GM21526 (cell line): ENCODE results near the gene HOXD1.

ENCODE experiments used
- ATAC-seq: cut with Tn5 transposase; IDR thresholded peaks from one replicate; pipeline ENCODE4 v1.9.1; 2021; ENCODE audit warnings: moderate library complexity; ENCODE audit not compliant: unreplicated experiment, low FRiP score

HOXD1 gene

GRCh38 chr2:176152350-176153181 lies 35.9 kb upstream of the HOXD1 start:
- no peak for ATAC-seq

GRCh38 chr2:176154576-176155252 lies 33.8 kb upstream of the HOXD1 start:
- no peak for ATAC-seq

GRCh38 chr2:176155356-176156044 lies 33.0 kb upstream of the HOXD1 start:
- no peak for ATAC-seq

- ATAC-seq: no peak
These were observed 32.1 kb upstream of the HOXD1 start for GRCh38 chr2:176156301-176156806.

- ATAC-seq: no peak
These were observed 31.5 kb upstream of the HOXD1 start, which contains the start of gene HOXD3 for GRCh38 chr2:176156807-176157498. TSS of gene HOXD3 (plus strand) at chr2:176157307. CDS start at chr2:176169115, 11,808 bp downstream.

- no peak for ATAC-seq
These were observed 30.8 kb upstream of the HOXD1 start for GRCh38 chr2:176157499-176158185.

- ATAC-seq: no peak
These were observed 30.3 kb upstream of the HOXD1 start for GRCh38 chr2:176158186-176158591.

GRCh38 chr2:176158855-176159662 lies 29.4 kb upstream of the HOXD1 start:
- no peak for ATAC-seq

GRCh38 chr2:176159663-176160250 lies 28.7 kb upstream of the HOXD1 start:
- ATAC-seq: no peak

- no peak for ATAC-seq
These were observed 28.1 kb upstream of the HOXD1 start for GRCh38 chr2:176160251-176160985.

GRCh38 chr2:176160986-176161824 lies 27.3 kb upstream of the HOXD1 start:
- no peak for ATAC-seq

GRCh38 chr2:176161825-176162626 lies 26.4 kb upstream of the HOXD1 start:
- no peak for ATAC-seq

GRCh38 chr2:176162911-176163671 lies 25.4 kb upstream of the HOXD1 start:
- no peak for ATAC-seq

- ATAC-seq: no peak
These were observed 24.8 kb upstream of the HOXD1 start for GRCh38 chr2:176163672-176164056.

GRCh38 chr2:176164201-176164600 lies 24.3 kb upstream of the HOXD1 start:
- ATAC-seq: no peak
